Measurements from ENCODE around the gene ZNF580.

DNA sequence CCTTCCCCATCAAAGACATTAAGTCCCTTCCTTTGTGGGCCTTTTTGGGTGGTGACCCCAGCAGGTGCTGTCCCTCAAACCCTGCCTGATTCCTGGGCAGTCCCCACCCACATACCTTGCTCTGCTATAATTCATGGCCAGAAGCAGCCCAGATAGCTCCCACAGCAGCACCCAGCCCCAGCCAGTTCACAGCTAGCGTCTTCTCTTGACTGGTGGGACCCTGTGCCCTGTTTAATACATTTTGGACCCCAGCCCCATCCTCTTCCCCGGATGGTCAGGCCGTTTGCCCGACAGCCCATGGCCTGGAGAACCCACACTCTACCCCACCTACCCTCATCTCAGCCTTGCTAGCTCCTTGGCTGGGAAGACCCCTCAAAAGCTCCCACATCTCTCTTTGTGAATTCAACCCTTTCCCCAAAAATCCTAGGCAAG lies 9.3 kb downstream of the ZNF580 start:
- no peak for TF ChIP-seq FOSL1 (tag; conservative IDR thresholded peaks at IDR 0.05)
- no peak for TF ChIP-seq MTF1 (CRISPR knock-in tag; IDR thresholded peaks at IDR 0.05; ENCODE audit: borderline replicate concordance)
- TF ChIP-seq CBX1 (IDR thresholded peaks at IDR 0.05; ENCODE audit: low read depth): no peak
- no peak for TF ChIP-seq SP1 (CRISPR knock-in tag; IDR thresholded peaks at IDR 0.05)
- no peak for TF ChIP-seq ZBTB1 (CRISPR knock-in tag; IDR thresholded peaks at IDR 0.05; ENCODE audit: borderline replicate concordance, low read depth)
- TF ChIP-seq, protein P1, sequence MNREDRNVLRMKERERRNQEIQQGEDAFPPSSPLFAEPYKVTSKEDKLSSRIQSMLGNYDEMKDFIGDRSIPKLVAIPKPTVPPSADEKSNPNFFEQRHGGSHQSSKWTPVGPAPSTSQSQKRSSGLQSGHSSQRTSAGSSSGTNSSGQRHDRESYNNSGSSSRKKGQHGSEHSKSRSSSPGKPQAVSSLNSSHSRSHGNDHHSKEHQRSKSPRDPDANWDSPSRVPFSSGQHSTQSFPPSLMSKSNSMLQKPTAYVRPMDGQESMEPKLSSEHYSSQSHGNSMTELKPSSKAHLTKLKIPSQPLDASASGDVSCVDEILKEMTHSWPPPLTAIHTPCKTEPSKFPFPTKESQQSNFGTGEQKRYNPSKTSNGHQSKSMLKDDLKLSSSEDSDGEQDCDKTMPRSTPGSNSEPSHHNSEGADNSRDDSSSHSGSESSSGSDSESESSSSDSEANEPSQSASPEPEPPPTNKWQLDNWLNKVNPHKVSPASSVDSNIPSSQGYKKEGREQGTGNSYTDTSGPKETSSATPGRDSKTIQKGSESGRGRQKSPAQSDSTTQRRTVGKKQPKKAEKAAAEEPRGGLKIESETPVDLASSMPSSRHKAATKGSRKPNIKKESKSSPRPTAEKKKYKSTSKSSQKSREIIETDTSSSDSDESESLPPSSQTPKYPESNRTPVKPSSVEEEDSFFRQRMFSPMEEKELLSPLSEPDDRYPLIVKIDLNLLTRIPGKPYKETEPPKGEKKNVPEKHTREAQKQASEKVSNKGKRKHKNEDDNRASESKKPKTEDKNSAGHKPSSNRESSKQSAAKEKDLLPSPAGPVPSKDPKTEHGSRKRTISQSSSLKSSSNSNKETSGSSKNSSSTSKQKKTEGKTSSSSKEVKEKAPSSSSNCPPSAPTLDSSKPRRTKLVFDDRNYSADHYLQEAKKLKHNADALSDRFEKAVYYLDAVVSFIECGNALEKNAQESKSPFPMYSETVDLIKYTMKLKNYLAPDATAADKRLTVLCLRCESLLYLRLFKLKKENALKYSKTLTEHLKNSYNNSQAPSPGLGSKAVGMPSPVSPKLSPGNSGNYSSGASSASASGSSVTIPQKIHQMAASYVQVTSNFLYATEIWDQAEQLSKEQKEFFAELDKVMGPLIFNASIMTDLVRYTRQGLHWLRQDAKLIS (CRISPR knock-in tag; IDR thresholded peaks at IDR 0.05): no peak
- TF ChIP-seq, protein P2, sequence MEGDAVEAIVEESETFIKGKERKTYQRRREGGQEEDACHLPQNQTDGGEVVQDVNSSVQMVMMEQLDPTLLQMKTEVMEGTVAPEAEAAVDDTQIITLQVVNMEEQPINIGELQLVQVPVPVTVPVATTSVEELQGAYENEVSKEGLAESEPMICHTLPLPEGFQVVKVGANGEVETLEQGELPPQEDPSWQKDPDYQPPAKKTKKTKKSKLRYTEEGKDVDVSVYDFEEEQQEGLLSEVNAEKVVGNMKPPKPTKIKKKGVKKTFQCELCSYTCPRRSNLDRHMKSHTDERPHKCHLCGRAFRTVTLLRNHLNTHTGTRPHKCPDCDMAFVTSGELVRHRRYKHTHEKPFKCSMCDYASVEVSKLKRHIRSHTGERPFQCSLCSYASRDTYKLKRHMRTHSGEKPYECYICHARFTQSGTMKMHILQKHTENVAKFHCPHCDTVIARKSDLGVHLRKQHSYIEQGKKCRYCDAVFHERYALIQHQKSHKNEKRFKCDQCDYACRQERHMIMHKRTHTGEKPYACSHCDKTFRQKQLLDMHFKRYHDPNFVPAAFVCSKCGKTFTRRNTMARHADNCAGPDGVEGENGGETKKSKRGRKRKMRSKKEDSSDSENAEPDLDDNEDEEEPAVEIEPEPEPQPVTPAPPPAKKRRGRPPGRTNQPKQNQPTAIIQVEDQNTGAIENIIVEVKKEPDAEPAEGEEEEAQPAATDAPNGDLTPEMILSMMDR (IDR thresholded peaks at IDR 0.05 in 2 of 3, conservative IDR thresholded peaks at IDR 0.05 in 1 of 3; ENCODE audit: insufficient read depth in 2 of 3, low read depth in 1 of 3, low read length in 3 of 3): no peak
- no peak for TF ChIP-seq RAD21 (CRISPR knock-in tag; conservative IDR thresholded peaks at IDR 0.05 in 1 of 2, IDR thresholded peaks at IDR 0.05 in 1 of 2)
